Suprapubic skin (tissue), 3 donors: ENCODE measurements around the gene KCTD20.

Experiments used
- CTCF ChIP-seq, 2 donors: fragments of 200-600 bp in 1 of 2; fragments of 450-650 bp in 1 of 2; sonication (generic) in 1 of 2; IDR thresholded peaks; one replicate each; pipeline ENCODE4 v1.5.1; 2016 to 2019; ENCODE audit warnings: antibody characterized with exemption in 2 of 2, mild to moderate bottlenecking in 1 of 2, moderate library complexity in 1 of 2
- POLR2A ChIP-seq, 2 donors: fragments of 450-650 bp; IDR thresholded peaks; one replicate each; pipeline ENCODE4 v1.6.1; 2017; ENCODE audit warnings: antibody characterized with exemption in 2 of 2, mild to moderate bottlenecking in 2 of 2, moderate library complexity in 2 of 2

GRCh38 chr6:36444470-36444869, 1.7 kb downstream of the KCTD20 start:
- TF ChIP-seq CTCF (IDR thresholded peaks at IDR 0.05) (no peak), POLR2A (IDR thresholded peaks at IDR 0.05) (no peak)
